OCI-LY1 (cell line): ENCODE measurements around the gene FER1L5.

Source experiments
- H2AFZ ChIP-seq: fragments of 200-600 bp; sonication (generic), shearing (Covaris generic); 2 replicates; pipeline ENCODE4 v1.6.0; 2014; ENCODE audit warnings: antibody characterized with exemption, mild to moderate bottlenecking, low read length
- H3F3A ChIP-seq: fragments of 200-600 bp; sonication (generic), shearing (Covaris generic); 2 replicates; pipeline ENCODE4 v1.6.0; 2014; ENCODE audit warnings: mild to moderate bottlenecking, antibody characterized with exemption, low read length, moderate library complexity; ENCODE audit not compliant: insufficient read depth
- H3K27ac ChIP-seq: fragments of 200-600 bp; sonication (generic); 2 replicates; pipeline ENCODE4 v1.5.1; 2014; ENCODE audit warnings: low read length, mixed run types, mild to moderate bottlenecking, low read depth; ENCODE audit not compliant: poor library complexity, severe bottlenecking
- H3K27me3 ChIP-seq: fragments of 200-600 bp; sonication (generic); 2 replicates; pipeline ENCODE4 v1.6.0; 2014; ENCODE audit warnings: antibody characterized with exemption, mild to moderate bottlenecking, low read length, moderate library complexity; ENCODE audit not compliant: insufficient read depth
- H3K36me3 ChIP-seq: fragments of 200-600 bp; sonication (generic); 2 replicates; pipeline ENCODE4 v1.6.1; 2014; ENCODE audit warnings: mild to moderate bottlenecking, antibody characterized with exemption, low read length, moderate library complexity, mixed read lengths; ENCODE audit not compliant: insufficient read depth
- H3K4me1 ChIP-seq: fragments of 200-600 bp; sonication (generic); 2 replicates; pipeline ENCODE4 v1.5.1; 2014; ENCODE audit warnings: mild to moderate bottlenecking, low read length, moderate library complexity; ENCODE audit not compliant: insufficient read depth, severe bottlenecking
- H3K4me2 ChIP-seq: fragments of 200-600 bp; sonication (generic), shearing (Covaris generic); 2 replicates; pipeline ENCODE4 v1.6.1; 2014; ENCODE audit warnings: low read length
- H3K4me3 ChIP-seq: fragments of 200-600 bp; sonication (generic); 2 replicates; pipeline ENCODE4 v1.5.1; 2014; ENCODE audit warnings: low read length, low read depth, mild to moderate bottlenecking, mixed read lengths; ENCODE audit not compliant: poor library complexity, severe bottlenecking
- H3K79me2 ChIP-seq: fragments of 200-600 bp; shearing (Covaris generic); 2 replicates; pipeline ENCODE4 v1.6.1; 2016; ENCODE audit warnings: mixed run types, low read length, mixed read lengths; ENCODE audit not compliant: insufficient read depth
- H3K9ac ChIP-seq: fragments of 200-600 bp; sonication (generic), shearing (Covaris generic); 2 replicates; pipeline ENCODE4 v1.6.1; 2014; ENCODE audit warnings: mild to moderate bottlenecking, low read length, mixed read lengths
- H3K9me2 ChIP-seq: fragments of 200-600 bp; sonication (generic), shearing (Covaris generic); 2 replicates; pipeline ENCODE4 v1.6.1; 2014; ENCODE audit warnings: low read depth, mild to moderate bottlenecking, low read length, mixed read lengths
- H3K9me3 ChIP-seq: fragments of 200-600 bp; shearing (Covaris generic); 2 replicates; pipeline ENCODE4 v1.6.1; 2014; ENCODE audit warnings: low read length, mixed read lengths
- H4K20me1 ChIP-seq: fragments of 200-600 bp; sonication (generic), shearing (Covaris generic); 2 replicates; pipeline ENCODE4 v1.6.0; 2016; ENCODE audit warnings: mild to moderate bottlenecking, low read length; ENCODE audit not compliant: insufficient read depth
- EZH2 ChIP-seq: fragments of 200-600 bp; sonication (generic), shearing (Covaris generic); IDR thresholded peaks from 2 replicates; pipeline ENCODE4 v1.8.0; 2017; ENCODE audit warnings: borderline replicate concordance, mixed run types, mild to moderate bottlenecking, antibody characterized with exemption, low read length, moderate library complexity, mixed read lengths
- TF ChIP-seq, protein P1 (sequence below): fragments of 200-600 bp; sonication (generic), shearing (Covaris generic); IDR thresholded peaks from 2 replicates; pipeline ENCODE4 v1.5.1; 2017; ENCODE audit warnings: mild to moderate bottlenecking, antibody characterized with exemption, low read length, moderate library complexity, mixed read lengths

Gene FER1L5

DNA sequence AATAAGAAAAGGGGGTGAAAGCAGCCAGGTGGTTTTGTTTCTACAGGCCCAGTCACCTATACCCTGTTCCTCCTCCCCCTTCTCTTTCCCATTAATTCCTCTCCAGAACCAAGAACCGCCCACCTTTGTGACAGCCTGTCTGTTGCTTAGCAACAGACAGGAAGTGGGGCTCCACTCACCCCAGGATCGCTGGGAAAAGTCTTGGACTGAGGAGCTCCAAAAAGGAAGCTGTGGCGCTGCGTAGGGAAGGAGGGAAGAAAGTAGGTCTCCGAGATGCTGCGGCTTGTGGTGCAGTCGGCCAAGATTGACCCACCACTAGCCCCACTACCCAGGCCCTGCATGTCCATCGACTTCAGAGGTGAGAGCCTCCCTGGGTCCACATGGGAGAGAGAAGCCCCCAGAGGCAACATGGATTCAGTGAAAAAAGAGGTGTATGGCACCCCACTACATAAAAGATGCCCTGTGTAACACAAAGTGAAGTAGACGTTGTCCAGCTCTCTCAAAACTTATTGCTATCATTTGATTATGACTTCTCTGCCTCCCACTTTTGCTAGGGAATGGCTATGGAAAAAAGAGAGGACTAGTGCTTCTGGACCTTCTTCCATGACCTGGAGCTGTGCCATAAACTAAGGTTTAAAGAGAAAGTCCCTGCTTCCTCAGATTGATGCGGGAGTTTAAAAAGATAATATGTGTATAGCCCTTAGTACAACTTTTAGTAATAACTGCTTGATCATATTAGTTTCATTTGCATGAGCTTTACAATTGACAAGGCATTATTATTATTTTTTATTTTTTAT is at the start of gene FER1L5:
TSS of gene FER1L5 (plus strand) at position 201 of the 797 bp plus-strand sequence. CDS start at position 274, 73 bp downstream.
- Histone ChIP-seq H3K79me2 (no peaks in the 10 kb centered on the region), H3K9me3 (no peaks in the 10 kb centered on the region), H3K27ac (no peak within 1 kb of the TSS), H3K27me3 (peaks cover 3% of the 10 kb centered on the region; the same call in 1 of the 2 replicates), H3K4me2 (no peak within 1 kb of the TSS), H3K4me3 (no peak within 1 kb of the TSS), H3K9ac (no peak within 1 kb of the TSS), H2AFZ (no peak within 1 kb of the TSS), H4K20me1 (no peaks in the 10 kb centered on the region), H3K9me2 (no peaks in the 10 kb centered on the region), H3F3A (no peaks in the 10 kb centered on the region), H3K36me3 (no peaks in the 10 kb centered on the region), H3K4me1 (peaks cover 5% of the 10 kb centered on the region)
- TF ChIP-seq EZH2: no peak
- TF ChIP-seq, protein P1, sequence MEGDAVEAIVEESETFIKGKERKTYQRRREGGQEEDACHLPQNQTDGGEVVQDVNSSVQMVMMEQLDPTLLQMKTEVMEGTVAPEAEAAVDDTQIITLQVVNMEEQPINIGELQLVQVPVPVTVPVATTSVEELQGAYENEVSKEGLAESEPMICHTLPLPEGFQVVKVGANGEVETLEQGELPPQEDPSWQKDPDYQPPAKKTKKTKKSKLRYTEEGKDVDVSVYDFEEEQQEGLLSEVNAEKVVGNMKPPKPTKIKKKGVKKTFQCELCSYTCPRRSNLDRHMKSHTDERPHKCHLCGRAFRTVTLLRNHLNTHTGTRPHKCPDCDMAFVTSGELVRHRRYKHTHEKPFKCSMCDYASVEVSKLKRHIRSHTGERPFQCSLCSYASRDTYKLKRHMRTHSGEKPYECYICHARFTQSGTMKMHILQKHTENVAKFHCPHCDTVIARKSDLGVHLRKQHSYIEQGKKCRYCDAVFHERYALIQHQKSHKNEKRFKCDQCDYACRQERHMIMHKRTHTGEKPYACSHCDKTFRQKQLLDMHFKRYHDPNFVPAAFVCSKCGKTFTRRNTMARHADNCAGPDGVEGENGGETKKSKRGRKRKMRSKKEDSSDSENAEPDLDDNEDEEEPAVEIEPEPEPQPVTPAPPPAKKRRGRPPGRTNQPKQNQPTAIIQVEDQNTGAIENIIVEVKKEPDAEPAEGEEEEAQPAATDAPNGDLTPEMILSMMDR: no peak

DNA sequence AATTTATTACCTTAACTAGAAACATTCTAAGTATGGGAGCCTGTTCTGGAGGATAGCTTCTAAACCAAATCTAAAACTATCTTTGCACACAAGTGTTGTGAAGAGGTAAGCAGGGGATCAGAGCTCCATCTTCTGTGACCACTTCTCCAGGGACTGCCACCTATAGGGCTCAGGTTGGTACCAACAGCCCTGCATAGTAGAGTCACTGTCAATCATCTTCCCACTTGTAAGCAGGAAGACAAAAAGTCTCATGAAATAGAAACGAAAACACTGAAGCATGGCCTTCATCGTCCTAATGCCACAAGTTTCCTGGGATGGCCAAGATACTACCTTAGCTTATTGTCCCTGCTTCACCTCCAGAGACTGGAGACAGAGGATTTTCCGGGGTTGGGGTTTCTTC is 48.3 kb upstream of the FER1L5 start:
- Histone ChIP-seq H3K36me3 (peaks cover 70% of the 10 kb centered on the region), H3K27ac (no peak overlapping the region), H3K9me3 (no peaks in the 10 kb centered on the region), H4K20me1 (no peaks in the 10 kb centered on the region), H3K9ac (no peak overlapping the region), H3F3A (no peaks in the 10 kb centered on the region), H3K4me1 (no peaks in the 10 kb centered on the region), H3K27me3 (no peaks in the 10 kb centered on the region), H3K4me2 (no peak overlapping the region), H3K4me3 (no peak overlapping the region), H2AFZ (no peak overlapping the region), H3K79me2 (no peaks in the 10 kb centered on the region), H3K9me2 (no peaks in the 10 kb centered on the region)
- TF ChIP-seq, protein P1: no peak
- no peak for TF ChIP-seq EZH2

DNA sequence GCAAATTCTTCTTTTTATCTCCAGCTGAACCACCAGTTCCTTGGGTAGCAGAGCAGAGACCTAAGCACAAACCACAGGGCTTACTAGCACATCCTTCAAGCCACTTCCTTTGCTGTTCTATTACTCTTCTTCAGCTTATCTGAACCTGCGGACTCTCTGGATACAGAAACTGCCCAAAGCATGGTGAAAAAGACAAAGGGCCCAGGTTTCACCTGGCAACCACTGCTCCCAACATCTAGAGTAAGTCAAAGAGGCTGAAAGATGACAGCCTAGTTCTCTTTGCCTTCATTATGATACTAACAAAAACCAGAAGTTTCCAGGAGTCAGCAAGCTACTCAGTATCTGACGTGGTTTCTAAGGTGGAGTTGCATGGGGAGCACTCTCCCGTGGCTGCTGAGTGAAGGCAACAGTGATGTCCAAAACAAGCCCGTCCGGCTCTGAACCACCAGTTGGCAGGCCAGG is 47.8 kb upstream of the FER1L5 start:
- H3K27me3 ChIP-seq: no peaks in the 10 kb centered on the region
- H4K20me1 ChIP-seq: no peaks in the 10 kb centered on the region
- no peaks in the 10 kb centered on the region for H3K79me2 ChIP-seq
- H3K9me2 ChIP-seq: no peaks in the 10 kb centered on the region
- H3F3A ChIP-seq: no peaks in the 10 kb centered on the region
- TF ChIP-seq EZH2: no peak
- TF ChIP-seq, protein P1: no peak
- H3K4me3 ChIP-seq: no peak overlapping the region
- H3K4me1 ChIP-seq: no peaks in the 10 kb centered on the region
- no peak overlapping the region for H3K27ac ChIP-seq
- no peak overlapping the region for H2AFZ ChIP-seq
- no peak overlapping the region for H3K4me2 ChIP-seq
- H3K36me3 ChIP-seq: peaks cover 74% of the 10 kb centered on the region
- no peaks in the 10 kb centered on the region for H3K9me3 ChIP-seq
- no peak overlapping the region for H3K9ac ChIP-seq
